ENCODE data around the gene DSTYK. TPM values are rescaled to one million over a fixed set of nuclear protein-coding genes. Genes with fewer than 3 reads are reported as not detected.

The DSTYK gene
- total RNA-seq, 2 donors from 2014 or later: 10.5 to 13.5 TPM

DNA sequence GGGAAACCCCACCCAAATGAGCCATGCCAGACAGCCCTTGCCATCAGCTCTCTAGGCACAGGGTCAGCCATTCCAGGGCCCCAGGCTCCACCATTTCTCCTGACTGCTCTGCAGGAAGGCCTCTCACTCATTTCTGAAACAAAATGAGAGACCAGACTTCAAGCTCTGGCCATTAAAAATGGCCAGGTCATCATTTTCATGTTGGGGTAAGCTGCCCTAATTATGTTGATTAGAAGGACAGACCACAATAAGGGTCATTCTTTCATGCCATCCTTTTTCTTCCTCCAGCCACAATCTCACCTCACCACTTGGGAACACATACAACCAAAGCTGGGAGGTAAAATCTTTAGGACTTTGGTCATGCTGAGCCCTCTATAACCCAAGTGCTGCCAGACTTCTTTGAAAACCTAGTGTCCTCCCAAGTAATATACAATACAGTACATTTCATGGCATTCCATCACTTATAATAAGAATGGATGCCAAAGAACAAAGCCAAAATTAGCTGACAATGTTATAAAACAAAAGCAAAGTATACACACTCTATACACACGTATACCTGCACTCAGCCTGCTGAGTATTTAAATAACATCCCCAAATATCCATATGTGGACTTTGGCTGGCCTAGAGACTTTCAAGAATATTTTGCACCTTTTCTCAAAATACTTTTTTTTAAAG is 67.3 kb downstream of the DSTYK start:
- Mint-ChIP-seq H3K27me3 (no peaks in the 10 kb centered on the region), H3K4me3 (no peak overlapping the region), H3K4me1 (peaks cover 5% of the 10 kb centered on the region), H3K27ac (peak overlapping the region; percentile 27), H3K36me3 (ENCODE audit: low read depth) (peaks cover 5% of the 10 kb centered on the region)
- no peaks in the 10 kb centered on the region for H3K9me3 ChIP-seq (ENCODE audit: control insufficient read depth, low read length, poor library complexity, severe bottlenecking)
- DNase-seq (no peak), ATAC-seq (no peak)

DNA sequence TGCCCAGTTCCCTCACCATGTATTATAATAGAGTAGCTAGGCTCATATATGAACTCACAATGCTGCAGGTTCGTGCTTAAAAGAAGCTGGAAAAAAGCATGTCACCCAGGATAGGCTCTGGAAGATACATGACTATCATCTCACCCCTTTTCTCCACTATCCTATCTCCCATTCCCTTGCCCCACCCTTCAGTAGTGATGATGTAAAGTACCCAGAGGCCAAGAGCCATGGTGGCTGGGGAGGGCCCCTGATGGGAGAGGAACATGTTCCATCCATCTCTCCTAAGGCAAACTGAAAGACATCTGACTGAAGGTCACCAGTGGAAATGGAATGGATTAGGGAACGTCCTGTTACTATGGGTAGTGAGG is 69.4 kb downstream of the DSTYK start:
- Mint-ChIP-seq H3K27me3 (no peaks in the 10 kb centered on the region), H3K27ac (peak overlapping the region; percentile 16), H3K4me1 (peaks cover 5% of the 10 kb centered on the region), H3K4me3 (no peak overlapping the region), H3K36me3 (ENCODE audit: low read depth) (no peaks in the 10 kb centered on the region)
- no peak for ATAC-seq
- DNase-seq: no peak
- H3K9me3 ChIP-seq (ENCODE audit: control insufficient read depth, low read length, poor library complexity, severe bottlenecking): no peaks in the 10 kb centered on the region

DNA sequence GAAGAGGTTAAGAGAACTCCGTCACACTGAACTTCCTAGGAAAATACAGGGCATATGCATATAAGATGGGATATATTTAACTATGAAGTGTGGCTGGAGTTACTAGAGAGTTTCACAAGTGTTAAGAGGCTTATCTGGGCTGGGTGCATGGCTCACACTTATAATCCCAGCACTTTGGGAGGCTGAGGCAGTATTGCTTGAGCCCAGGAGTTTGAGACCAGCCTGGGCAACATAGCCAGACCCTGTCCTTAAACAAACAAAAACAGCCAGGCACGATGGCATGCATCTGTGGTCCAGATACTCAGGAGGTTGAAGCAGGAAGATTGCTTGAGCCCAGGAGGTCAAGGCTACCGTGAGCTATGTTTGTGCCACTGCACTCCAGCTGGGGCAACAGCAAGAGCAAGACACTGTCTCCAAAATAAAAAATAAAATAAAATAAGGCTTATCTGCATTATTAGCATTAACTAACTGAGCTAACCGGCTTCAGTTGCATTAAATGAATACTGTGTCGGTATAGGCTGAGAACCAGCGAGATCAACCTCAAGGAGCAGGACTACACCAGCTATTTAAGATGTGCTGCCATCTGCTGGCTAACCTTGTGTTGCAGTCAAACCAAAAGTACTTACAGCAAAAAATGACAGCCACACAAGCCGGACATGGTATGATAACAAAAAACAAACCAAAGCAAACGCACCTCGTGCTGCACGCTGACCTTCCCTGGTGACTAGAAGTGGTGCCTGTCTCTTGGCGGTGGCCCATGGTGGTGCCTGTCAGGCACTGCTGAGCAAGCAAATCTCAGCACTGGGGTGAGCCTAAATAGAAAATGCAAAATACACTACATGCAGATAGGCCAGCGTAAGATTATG is 70.0 kb downstream of the DSTYK start:
- H3K4me3 Mint-ChIP-seq: no peak overlapping the region
- H3K27me3 Mint-ChIP-seq: no peaks in the 10 kb centered on the region
- H3K27ac Mint-ChIP-seq: peak overlapping the region; percentile 16
- ATAC-seq: peak; percentile 93
- H3K9me3 ChIP-seq (ENCODE audit: control insufficient read depth, low read length, poor library complexity, severe bottlenecking): no peaks in the 10 kb centered on the region
- H3K36me3 Mint-ChIP-seq (ENCODE audit: low read depth): no peaks in the 10 kb centered on the region
- H3K4me1 Mint-ChIP-seq: peaks cover 5% of the 10 kb centered on the region
- peak; percentile 37 to 61 (median 38) for DNase-seq

DNA sequence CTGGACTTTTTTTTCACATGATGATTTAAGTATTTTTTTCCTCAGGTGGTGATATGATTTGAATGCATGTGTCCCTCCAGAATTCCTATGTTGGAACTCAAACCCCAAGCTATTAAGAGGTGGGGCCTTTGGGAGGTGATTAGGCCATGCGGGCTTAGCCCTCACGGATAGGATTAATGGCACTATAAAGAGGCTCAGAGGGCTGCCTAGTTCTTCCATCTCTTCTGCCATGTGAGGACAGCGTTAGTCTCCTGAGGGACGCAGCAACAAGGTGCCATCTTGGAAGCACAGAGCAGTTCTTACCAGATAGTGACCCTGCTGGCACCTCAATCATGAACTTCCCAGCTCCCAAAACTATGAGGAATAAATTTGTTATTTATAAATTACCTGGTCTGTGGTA is 71.4 kb downstream of the DSTYK start:
- Mint-ChIP-seq H3K4me3 (no peak overlapping the region), H3K27ac (no peak overlapping the region), H3K27me3 (no peaks in the 10 kb centered on the region), H3K4me1 (peaks cover 5% of the 10 kb centered on the region), H3K36me3 (ENCODE audit: low read depth) (no peaks in the 10 kb centered on the region)
- H3K9me3 ChIP-seq (ENCODE audit: control insufficient read depth, low read length, poor library complexity, severe bottlenecking): no peaks in the 10 kb centered on the region
- no peak for ATAC-seq
- DNase-seq: no peak

DNA sequence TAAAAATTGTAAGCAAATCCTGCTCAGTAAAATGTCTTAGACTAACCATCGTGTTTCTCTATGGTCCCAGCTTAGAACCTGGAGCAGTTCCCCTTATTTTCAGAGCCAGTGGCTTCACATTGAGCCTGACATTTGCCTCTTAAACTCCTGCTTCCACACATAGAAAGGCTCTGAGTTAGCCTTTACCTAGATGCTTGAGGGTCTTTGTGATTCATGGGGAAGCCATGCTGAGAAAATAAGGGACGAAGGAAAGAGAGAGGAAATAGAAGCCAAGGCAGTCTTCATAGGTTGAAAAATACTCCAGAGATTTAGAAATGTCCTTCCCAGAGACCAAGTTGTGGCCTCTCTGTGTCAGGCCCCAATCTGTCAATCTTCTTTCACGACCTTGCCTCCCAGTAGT is 73.6 kb downstream of the DSTYK start:
- no peak for DNase-seq
- H3K4me1 Mint-ChIP-seq: peaks cover 5% of the 10 kb centered on the region
- H3K27me3 Mint-ChIP-seq: no peaks in the 10 kb centered on the region
- no peaks in the 10 kb centered on the region for H3K36me3 Mint-ChIP-seq (ENCODE audit: low read depth)
- no peaks in the 10 kb centered on the region for H3K9me3 ChIP-seq (ENCODE audit: control insufficient read depth, low read length, poor library complexity, severe bottlenecking)
- H3K4me3 Mint-ChIP-seq: no peak overlapping the region
- no peak for ATAC-seq
- H3K27ac Mint-ChIP-seq: no peak overlapping the region

DNA sequence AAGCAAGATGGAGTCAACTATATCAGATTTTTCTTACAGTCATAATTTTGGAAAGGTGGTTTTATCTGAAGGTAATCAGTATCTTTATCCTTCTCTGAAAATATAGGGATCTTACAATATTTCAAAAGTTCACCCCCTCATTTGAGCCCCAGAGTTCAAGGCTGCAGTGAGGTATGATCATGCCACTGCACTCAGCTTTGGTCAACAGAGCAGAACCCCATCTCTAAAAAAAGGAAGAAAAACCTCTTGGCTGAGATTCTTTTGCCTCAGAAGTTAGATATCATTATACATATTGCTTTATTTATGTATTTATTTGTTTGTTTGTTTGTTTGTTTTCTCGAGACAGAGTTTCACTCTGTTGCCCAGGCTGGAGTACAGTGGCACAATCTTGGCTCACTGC is 78.2 kb downstream of the DSTYK start:
- Mint-ChIP-seq H3K27me3 (no peaks in the 10 kb centered on the region), H3K36me3 (ENCODE audit: low read depth) (no peaks in the 10 kb centered on the region), H3K4me3 (no peak overlapping the region), H3K4me1 (no peaks in the 10 kb centered on the region), H3K27ac (no peak overlapping the region)
- ATAC-seq: no peak
- no peaks in the 10 kb centered on the region for H3K9me3 ChIP-seq (ENCODE audit: control insufficient read depth, low read length, poor library complexity, severe bottlenecking)
- no peak for DNase-seq

DNA sequence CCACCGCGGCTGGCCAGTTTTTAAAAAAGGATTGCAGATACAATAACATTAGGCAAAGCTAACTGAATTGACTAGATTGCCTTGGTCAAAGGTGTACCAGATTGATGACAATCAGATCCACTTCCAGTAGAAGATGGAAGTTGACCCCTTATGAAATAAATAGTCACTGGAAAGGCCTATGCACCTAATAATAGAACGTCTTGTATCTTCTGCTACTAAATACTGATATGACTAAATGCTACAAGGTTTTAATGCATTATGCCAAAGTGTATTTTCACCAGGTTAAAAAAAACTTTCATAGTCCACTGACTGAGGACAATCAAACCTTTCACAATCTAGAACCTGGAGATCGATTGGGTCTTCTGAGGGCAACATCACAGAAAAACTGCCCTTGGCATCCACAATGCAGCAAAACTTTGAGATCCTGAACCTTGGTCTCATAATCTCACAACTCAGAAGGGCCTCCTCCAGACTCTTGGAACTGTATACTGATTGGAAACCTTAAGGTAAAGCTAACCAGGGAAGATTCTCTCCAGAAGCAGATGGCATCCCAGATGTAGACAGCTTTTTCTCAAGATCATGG is 82.0 kb downstream of the DSTYK start:
- no peak for ATAC-seq
- no peaks in the 10 kb centered on the region for H3K27me3 Mint-ChIP-seq
- no peaks in the 10 kb centered on the region for H3K9me3 ChIP-seq (ENCODE audit: control insufficient read depth, low read length, poor library complexity, severe bottlenecking)
- DNase-seq: no peak
- H3K27ac Mint-ChIP-seq: no peak overlapping the region
- H3K4me1 Mint-ChIP-seq: no peaks in the 10 kb centered on the region
- no peak overlapping the region for H3K4me3 Mint-ChIP-seq
- no peaks in the 10 kb centered on the region for H3K36me3 Mint-ChIP-seq (ENCODE audit: low read depth)

DNA sequence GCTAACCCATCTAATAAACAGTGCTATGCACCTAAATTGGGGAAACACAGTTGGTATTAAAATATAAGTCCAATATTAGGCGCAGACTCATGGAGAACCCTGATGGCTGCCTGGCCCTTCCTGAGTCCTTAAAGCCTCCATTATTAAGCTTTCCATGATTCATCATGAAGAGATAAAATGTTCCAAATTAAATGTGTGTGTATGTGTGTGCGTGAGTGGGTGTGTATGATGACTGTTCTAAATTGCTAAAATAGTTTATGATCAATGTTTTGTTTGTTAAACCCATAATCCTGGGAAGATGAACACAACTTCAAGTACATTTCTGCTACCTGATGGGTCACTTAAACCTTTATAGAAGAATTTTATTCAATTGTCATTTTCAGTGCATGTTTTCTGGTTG is 83.5 kb downstream of the DSTYK start:
- H3K4me3 Mint-ChIP-seq: no peak overlapping the region
- DNase-seq: no peak
- H3K9me3 ChIP-seq (ENCODE audit: control insufficient read depth, low read length, poor library complexity, severe bottlenecking): no peaks in the 10 kb centered on the region
- H3K4me1 Mint-ChIP-seq: peaks cover 2% of the 10 kb centered on the region
- ATAC-seq: no peak
- no peaks in the 10 kb centered on the region for H3K36me3 Mint-ChIP-seq (ENCODE audit: low read depth)
- no peaks in the 10 kb centered on the region for H3K27me3 Mint-ChIP-seq
- no peak overlapping the region for H3K27ac Mint-ChIP-seq

DNA sequence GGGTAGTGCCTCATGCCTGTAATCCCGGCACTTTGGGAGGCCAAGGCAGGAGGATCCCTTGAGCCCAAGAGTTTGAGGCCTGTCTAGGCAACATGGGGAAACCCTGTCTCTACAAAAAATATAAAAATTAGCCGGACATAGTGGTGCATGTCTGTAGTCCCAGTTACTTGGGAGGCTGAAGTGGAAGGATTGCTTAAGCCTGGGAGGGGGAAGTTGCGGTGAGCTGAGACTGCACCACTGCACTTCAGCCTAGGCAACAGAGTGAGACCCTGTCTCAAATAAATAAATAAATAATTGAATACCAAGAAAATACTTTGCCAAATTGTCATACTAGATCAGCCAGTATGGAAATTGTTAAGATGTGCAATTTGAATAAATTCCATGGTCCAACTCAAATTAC is 83.9 kb downstream of the DSTYK start:
- ATAC-seq (no peak), DNase-seq (no peak)
- H3K4me1 Mint-ChIP-seq: peaks cover 2% of the 10 kb centered on the region
- H3K9me3 ChIP-seq (ENCODE audit: control insufficient read depth, low read length, poor library complexity, severe bottlenecking): no peaks in the 10 kb centered on the region
- no peak overlapping the region for H3K27ac Mint-ChIP-seq
- no peaks in the 10 kb centered on the region for H3K27me3 Mint-ChIP-seq
- no peaks in the 10 kb centered on the region for H3K36me3 Mint-ChIP-seq (ENCODE audit: low read depth)
- H3K4me3 Mint-ChIP-seq: no peak overlapping the region

DNA sequence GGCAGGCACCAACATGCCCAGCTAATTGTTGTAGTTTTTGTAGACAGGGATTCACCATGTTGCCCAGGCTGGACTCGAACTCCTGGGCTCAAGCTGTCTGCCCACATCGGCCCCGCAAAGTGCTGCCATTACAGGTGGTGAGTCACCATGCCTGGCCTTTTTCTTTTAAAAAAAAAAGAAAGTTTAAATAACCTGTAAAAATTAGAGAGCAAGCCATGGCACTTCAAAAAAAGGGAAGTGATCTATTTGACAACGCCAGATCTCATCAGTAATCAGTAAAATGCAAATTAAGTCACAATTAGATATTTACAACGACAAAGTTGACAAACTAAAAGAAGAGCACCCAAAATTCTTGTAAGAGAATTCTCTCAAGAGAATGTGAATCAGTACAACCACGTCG is 86.8 kb downstream of the DSTYK start:
- Mint-ChIP-seq H3K27ac (peak overlapping the region; percentile 63), H3K4me1 (peaks cover 27% of the 10 kb centered on the region), H3K4me3 (no peak overlapping the region), H3K27me3 (no peaks in the 10 kb centered on the region), H3K36me3 (ENCODE audit: low read depth) (peaks cover 10% of the 10 kb centered on the region)
- H3K9me3 ChIP-seq (ENCODE audit: control insufficient read depth, low read length, poor library complexity, severe bottlenecking): no peaks in the 10 kb centered on the region
- ATAC-seq (no peak), DNase-seq (no peak)

DNA sequence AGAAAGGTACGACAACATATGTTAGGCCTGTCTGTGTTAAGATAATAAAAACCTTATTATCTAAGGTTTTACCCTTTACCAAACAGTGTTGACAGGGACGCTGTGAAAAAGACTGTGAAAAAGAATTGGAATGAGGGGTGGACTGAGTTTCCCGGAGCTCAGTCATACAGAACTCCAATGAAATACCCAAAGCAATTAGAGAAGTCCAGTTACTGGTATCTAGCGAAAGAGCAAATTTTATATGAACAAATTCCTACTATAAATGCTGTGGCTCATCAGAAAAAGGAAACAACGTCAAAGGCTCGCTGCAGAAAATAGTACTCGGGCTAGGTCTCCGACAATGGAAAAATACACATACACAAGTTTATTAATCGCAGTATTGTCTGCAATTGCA is 89.0 kb downstream of the DSTYK start:
- Mint-ChIP-seq H3K4me3 (peak overlapping the region; percentile 100), H3K27ac (peak overlapping the region; percentile 100), H3K27me3 (no peaks in the 10 kb centered on the region), H3K4me1 (peaks cover 36% of the 10 kb centered on the region), H3K36me3 (ENCODE audit: low read depth) (peaks cover 13% of the 10 kb centered on the region)
- DNase-seq (no peak), ATAC-seq (no peak)
- no peaks in the 10 kb centered on the region for H3K9me3 ChIP-seq (ENCODE audit: control insufficient read depth, low read length, poor library complexity, severe bottlenecking)

DNA sequence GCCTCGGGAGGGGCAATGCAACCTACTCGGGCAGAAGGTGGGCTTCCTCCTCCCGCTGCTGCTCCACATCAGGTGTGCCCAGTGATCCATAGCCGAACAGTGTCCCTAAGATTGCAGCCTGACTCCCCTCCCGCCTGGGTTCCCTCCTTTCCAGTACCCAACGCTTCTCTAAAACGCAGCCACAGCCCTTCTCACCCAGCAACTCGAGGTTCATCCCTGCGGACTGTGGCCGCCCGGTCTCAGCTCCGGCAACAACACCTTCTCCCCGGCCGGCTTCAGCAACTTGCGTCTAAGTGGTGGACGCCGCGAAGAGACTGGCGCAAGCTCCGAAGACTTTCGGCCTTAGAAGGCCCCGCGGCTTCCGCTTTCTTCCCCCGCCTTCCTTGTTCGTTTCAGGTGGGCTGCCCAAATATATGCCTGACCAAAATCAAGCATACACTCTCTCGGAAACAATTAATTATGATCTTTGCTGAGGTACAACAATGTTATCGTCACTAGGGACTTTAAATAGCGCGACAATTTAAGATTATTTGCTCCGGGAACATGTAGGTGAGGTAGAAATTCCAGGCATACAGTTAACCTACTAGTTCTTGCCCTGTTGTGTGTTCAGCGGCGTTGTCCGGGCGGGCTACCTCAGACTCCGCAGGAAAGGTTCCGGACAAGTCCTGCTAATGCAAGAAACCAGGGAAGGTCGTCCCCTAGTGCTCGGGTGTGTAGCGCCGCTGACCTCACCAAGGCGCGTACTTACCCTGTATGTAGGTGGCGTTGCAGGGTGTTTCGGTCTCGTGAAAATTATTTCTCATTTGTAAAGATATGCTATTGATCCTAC is 89.6 kb downstream of the DSTYK start, which contains the start of gene RBBP5:
TSS of gene RBBP5 (minus strand) at position 319 of the 829 bp plus-strand sequence. CDS start at position 214, 105 bp downstream.
- peaks cover 36% of the 10 kb centered on the region for H3K4me1 Mint-ChIP-seq
- ATAC-seq: peak; percentile 95
- H3K27me3 Mint-ChIP-seq: no peaks in the 10 kb centered on the region
- peak within 1 kb of the TSS; percentile 100 for H3K27ac Mint-ChIP-seq
- peak; percentile 77 to 96 (median 87) for DNase-seq
- peak within 1 kb of the TSS; percentile 100 for H3K4me3 Mint-ChIP-seq
- H3K9me3 ChIP-seq (ENCODE audit: control insufficient read depth, low read length, poor library complexity, severe bottlenecking): no peaks in the 10 kb centered on the region
- peaks cover 13% of the 10 kb centered on the region for H3K36me3 Mint-ChIP-seq (ENCODE audit: low read depth)

DNA sequence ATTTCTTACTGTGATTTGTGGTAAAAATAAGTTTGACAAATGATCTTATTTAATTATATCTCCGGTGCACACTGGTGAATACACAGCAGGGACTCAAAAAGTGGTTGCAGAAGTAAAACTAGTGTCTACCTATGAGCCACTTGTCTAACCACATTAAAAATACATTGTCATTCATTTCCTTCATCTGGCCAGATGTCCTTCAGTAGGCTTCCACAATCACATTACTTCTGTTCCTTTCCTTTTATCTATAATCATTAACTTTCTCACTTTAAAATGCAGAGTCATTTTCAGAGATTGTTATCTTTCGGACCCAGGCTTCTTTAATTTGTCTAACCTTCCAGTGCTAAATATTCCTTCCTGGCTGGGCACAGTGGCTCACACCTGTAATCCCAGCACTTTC is 92.8 kb downstream of the DSTYK start:
- Mint-ChIP-seq H3K4me1 (peaks cover 38% of the 10 kb centered on the region), H3K27ac (peak overlapping the region; percentile 100), H3K36me3 (ENCODE audit: low read depth) (peaks cover 16% of the 10 kb centered on the region), H3K4me3 (peak overlapping the region; percentile 15), H3K27me3 (no peaks in the 10 kb centered on the region)
- DNase-seq (no peak), ATAC-seq (no peak)
- no peaks in the 10 kb centered on the region for H3K9me3 ChIP-seq (ENCODE audit: control insufficient read depth, low read length, poor library complexity, severe bottlenecking)

Measured in T-helper 17 cell (primary cell).